ENCODE measurements around the gene CDX4. TPM values are rescaled to one million over a fixed set of nuclear protein-coding genes. Genes with fewer than 3 reads are reported as not detected.

CDX4 gene
- total and polyA plus RNA-seq, 4 donors: not detected

DNA sequence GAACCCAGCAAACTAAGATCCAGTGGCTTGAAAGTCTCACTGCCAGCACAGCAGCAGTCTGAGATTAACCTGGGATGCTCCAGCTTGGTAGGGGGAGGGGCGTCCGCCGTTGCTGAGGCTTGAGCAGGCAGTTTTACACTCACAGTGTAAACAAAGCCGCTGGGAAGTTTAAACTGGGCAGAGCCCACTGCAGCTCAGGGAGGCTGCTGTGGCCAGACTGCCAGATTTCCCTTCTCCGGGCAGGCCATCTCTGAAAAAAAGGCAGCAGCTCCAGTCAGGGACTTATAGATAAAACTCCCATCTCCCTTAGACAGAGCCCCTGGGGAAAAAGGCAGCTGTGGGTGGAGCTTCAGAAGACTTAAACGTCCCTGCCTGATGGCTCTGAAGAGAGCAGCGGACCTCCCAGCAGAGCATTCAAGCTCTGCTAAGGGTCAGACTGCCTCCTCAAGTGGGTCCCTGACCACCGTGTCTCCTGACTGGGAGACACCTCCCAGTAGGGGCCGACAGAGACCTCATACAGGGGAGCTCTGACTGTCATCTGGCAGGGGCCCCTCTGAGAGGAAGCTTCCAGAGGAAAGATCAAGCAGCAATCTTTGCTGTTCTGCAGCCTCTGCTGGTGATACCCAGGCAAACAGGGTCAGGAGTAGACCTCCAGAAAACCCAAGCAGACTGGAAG, 45.1 kb upstream of the CDX4 start:
- H3K36me3 ChIP-seq (ENCODE audit: control insufficient read depth in 4 of 4, insufficient read depth in 4 of 4, low read length in 4 of 4): no peaks in the 10 kb centered on the region
- H3K4me1 ChIP-seq (ENCODE audit: control insufficient read depth in 5 of 5, insufficient read depth in 5 of 5, low read length in 5 of 5): no peaks in the 10 kb centered on the region
- no peak overlapping the region for H3K9ac ChIP-seq (ENCODE audit: insufficient read depth in 1 of 2, low read length in 2 of 2)
- no peak for TF ChIP-seq CTCF (IDR thresholded peaks at IDR 0.05; ENCODE audit: control extremely low read depth, extremely low read depth)
- H3K4me3 ChIP-seq: no peak overlapping the region
- H3K9me3 ChIP-seq (ENCODE audit: control insufficient read depth in 4 of 4, insufficient read depth in 3 of 4, low read length in 3 of 4): peaks cover 0 to 4% (median 0%) of the 10 kb centered on the region in 4 donors
- 26 to 27% methylated on average over 9 of the region's 9 CpGs for WGBS, 2 donors
- DNase-seq: peak; percentile 8 to 33 (median 29)
- no peak for ATAC-seq (ENCODE audit: insufficient read depth, low FRiP score)
- no peaks in the 10 kb centered on the region for H3K27me3 ChIP-seq (ENCODE audit: control insufficient read depth in 3 of 3, insufficient read depth in 3 of 3, low read length in 2 of 3)
- H3K27ac ChIP-seq (ENCODE audit: low read depth in 1 of 2, low read length in 1 of 2): no peak overlapping the region

DNA sequence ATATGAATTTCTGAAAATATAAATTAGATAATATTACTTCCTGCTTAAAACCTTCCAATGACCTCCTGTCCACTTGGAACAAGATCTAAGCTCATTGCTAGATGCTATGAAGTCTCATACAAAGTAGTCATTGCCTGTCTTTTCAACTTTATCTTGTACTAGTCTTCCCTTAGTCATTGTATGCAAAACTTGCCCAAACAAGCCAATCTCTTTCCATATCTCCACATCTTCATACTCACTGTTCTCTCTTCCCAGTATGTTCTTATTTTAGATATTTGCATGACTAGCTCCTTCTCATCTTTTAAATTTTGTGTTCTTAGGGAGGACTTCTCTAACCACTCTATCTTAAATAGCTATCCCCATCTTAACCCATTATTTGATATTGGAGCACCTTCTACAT, 33.9 kb upstream of the CDX4 start:
- TF ChIP-seq CTCF (IDR thresholded peaks at IDR 0.05; ENCODE audit: control extremely low read depth, extremely low read depth): no peak
- Histone ChIP-seq H3K27ac (ENCODE audit: low read depth in 1 of 2, low read length in 1 of 2) (no peak overlapping the region), H3K9me3 (ENCODE audit: control insufficient read depth in 4 of 4, insufficient read depth in 3 of 4, low read length in 3 of 4) (peaks cover 0 to 11% (median 3%) of the 10 kb centered on the region in 4 donors), H3K4me3 (no peak overlapping the region), H3K27me3 (ENCODE audit: control insufficient read depth in 3 of 3, insufficient read depth in 3 of 3, low read length in 2 of 3) (peaks cover 0 to 4% (median 0%) of the 10 kb centered on the region in 3 donors), H3K36me3 (ENCODE audit: control insufficient read depth in 4 of 4, insufficient read depth in 4 of 4, low read length in 4 of 4) (no peaks in the 10 kb centered on the region), H3K9ac (ENCODE audit: insufficient read depth in 1 of 2, low read length in 2 of 2) (no peak overlapping the region), H3K4me1 (ENCODE audit: control insufficient read depth in 5 of 5, insufficient read depth in 5 of 5, low read length in 5 of 5) (no peaks in the 10 kb centered on the region)
- no peak for DNase-seq
- ATAC-seq (ENCODE audit: insufficient read depth, low FRiP score): no peak

DNA sequence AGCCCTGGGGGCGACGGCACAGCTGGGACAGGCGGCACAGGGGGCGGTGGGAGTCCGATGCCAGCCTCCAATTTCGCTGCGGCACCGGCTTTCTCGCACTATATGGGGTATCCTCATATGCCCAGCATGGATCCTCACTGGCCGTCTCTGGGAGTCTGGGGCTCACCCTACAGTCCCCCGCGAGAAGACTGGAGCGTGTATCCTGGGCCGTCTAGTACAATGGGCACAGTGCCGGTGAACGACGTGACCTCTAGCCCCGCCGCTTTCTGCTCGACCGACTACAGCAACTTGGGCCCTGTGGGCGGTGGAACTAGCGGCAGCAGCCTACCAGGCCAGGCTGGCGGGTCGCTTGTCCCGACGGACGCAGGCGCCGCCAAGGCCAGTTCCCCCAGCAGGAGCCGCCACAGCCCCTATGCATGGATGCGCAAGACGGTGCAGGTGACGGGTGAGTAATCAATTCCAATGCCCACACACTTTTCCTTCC, 500 bp downstream of the CDX4 start:
- Histone ChIP-seq H3K27ac (ENCODE audit: low read depth in 1 of 2, low read length in 1 of 2) (no peak overlapping the region), H3K4me1 (ENCODE audit: control insufficient read depth in 5 of 5, insufficient read depth in 5 of 5, low read length in 5 of 5) (no peaks in the 10 kb centered on the region), H3K36me3 (ENCODE audit: control insufficient read depth in 4 of 4, insufficient read depth in 4 of 4, low read length in 4 of 4) (no peaks in the 10 kb centered on the region), H3K27me3 (ENCODE audit: control insufficient read depth in 3 of 3, insufficient read depth in 3 of 3, low read length in 2 of 3) (peaks cover 0 to 50% (median 48%) of the 10 kb centered on the region in 3 donors), H3K9me3 (ENCODE audit: control insufficient read depth in 4 of 4, insufficient read depth in 3 of 4, low read length in 3 of 4) (peaks cover 0 to 19% (median 0%) of the 10 kb centered on the region in 4 donors), H3K4me3 (no peak overlapping the region), H3K9ac (ENCODE audit: insufficient read depth in 1 of 2, low read length in 2 of 2) (no peak overlapping the region)
- ATAC-seq (ENCODE audit: insufficient read depth, low FRiP score): no peak
- no peak for TF ChIP-seq CTCF (IDR thresholded peaks at IDR 0.05; ENCODE audit: control extremely low read depth, extremely low read depth)
- DNase-seq: no peak
- 14 to 42% methylated on average over 27 to 34 of the region's 34 CpGs for WGBS, 2 donors
